ENCODE results near the gene RTL10. TPM values are rescaled to one million over a fixed set of nuclear protein-coding genes. Genes with fewer than 3 reads are reported as not detected.

The RTL10 gene
- total and polyA plus RNA-seq, 2 of the 13 experiments (the other 11 are each of a cell fraction or from before 2014, with no cell fraction given) = 14.1 to 15.8 TPM

- TF ChIP-seq ZHX2 (IDR thresholded peaks at IDR 0.05; ENCODE audit: low read depth) = no peak
- TF ChIP-seq ZHX2 (CRISPR knock-in tag; IDR thresholded peaks at IDR 0.05; ENCODE audit: borderline replicate concordance) = no peak
- TF ChIP-seq, protein P1, sequence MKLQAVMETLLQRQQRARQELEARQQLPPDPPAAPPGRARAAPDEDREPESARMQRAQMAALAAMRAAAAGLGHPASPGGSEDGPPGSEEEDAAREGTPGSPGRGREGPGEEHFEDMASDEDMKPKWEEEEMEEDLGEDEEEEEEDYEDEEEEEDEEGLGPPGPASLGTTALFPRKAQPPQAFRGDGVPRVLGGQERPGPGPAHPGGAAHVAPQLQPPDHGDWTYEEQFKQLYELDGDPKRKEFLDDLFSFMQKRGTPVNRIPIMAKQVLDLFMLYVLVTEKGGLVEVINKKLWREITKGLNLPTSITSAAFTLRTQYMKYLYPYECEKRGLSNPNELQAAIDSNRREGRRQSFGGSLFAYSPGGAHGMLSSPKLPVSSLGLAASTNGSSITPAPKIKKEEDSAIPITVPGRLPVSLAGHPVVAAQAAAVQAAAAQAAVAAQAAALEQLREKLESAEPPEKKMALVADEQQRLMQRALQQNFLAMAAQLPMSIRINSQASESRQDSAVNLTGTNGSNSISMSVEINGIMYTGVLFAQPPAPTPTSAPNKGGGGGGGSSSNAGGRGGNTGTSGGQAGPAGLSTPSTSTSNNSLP (IDR thresholded peaks at IDR 0.05; ENCODE audit: low read depth, low read length) = no peak
- TF ChIP-seq, protein P2, sequence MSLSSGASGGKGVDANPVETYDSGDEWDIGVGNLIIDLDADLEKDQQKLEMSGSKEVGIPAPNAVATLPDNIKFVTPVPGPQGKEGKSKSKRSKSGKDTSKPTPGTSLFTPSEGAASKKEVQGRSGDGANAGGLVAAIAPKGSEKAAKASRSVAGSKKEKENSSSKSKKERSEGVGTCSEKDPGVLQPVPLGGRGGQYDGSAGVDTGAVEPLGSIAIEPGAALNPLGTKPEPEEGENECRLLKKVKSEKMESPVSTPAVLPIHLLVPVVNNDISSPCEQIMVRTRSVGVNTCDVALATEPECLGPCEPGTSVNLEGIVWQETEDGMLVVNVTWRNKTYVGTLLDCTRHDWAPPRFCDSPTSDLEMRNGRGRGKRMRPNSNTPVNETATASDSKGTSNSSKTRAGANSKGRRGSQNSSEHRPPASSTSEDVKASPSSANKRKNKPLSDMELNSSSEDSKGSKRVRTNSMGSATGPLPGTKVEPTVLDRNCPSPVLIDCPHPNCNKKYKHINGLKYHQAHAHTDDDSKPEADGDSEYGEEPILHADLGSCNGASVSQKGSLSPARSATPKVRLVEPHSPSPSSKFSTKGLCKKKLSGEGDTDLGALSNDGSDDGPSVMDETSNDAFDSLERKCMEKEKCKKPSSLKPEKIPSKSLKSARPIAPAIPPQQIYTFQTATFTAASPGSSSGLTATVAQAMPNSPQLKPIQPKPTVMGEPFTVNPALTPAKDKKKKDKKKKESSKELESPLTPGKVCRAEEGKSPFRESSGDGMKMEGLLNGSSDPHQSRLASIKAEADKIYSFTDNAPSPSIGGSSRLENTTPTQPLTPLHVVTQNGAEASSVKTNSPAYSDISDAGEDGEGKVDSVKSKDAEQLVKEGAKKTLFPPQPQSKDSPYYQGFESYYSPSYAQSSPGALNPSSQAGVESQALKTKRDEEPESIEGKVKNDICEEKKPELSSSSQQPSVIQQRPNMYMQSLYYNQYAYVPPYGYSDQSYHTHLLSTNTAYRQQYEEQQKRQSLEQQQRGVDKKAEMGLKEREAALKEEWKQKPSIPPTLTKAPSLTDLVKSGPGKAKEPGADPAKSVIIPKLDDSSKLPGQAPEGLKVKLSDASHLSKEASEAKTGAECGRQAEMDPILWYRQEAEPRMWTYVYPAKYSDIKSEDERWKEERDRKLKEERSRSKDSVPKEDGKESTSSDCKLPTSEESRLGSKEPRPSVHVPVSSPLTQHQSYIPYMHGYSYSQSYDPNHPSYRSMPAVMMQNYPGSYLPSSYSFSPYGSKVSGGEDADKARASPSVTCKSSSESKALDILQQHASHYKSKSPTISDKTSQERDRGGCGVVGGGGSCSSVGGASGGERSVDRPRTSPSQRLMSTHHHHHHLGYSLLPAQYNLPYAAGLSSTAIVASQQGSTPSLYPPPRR (CRISPR knock-in tag; IDR thresholded peaks at IDR 0.05; ENCODE audit: borderline replicate concordance) = no peak
- peak; percentile 39; the same call in 1 of the 2 replicates for TF ChIP-seq ZNF292 (CRISPR knock-in tag; IDR thresholded peaks at IDR 0.05; ENCODE audit: borderline replicate concordance, low read depth)
- TF ChIP-seq ZFP82 (CRISPR knock-in tag; IDR thresholded peaks at IDR 0.05; ENCODE audit: borderline replicate concordance) = no peak
- peak; percentile 82 for TF ChIP-seq HNF4G (IDR thresholded peaks at IDR 0.05; ENCODE audit: borderline replicate concordance, low read depth, low read length)
- TF ChIP-seq HNF4G (CRISPR knock-in tag; IDR thresholded peaks at IDR 0.05; ENCODE audit: borderline replicate concordance, low read depth) = peak; percentile 62; the same call in 1 of the 2 replicates
- no peak for TF ChIP-seq ZNF564 (CRISPR knock-in tag; IDR thresholded peaks at IDR 0.05)
- TF ChIP-seq RARG (CRISPR knock-in tag; IDR thresholded peaks at IDR 0.05; ENCODE audit: low read depth) = no peak
- TF ChIP-seq TARDBP (CRISPR knock-in tag; IDR thresholded peaks at IDR 0.05) = no peak
- TF ChIP-seq SNAI1 (CRISPR knock-in tag; IDR thresholded peaks at IDR 0.05; ENCODE audit: borderline replicate concordance) = no peak
- TF ChIP-seq EZH2 (conservative IDR thresholded peaks at IDR 0.05; ENCODE audit: low read depth, low read length) = no peak
- no peak for TF ChIP-seq PHF5A (CRISPR knock-in tag; IDR thresholded peaks at IDR 0.05; ENCODE audit: low read depth, unreplicated experiment)
- no peak for TF ChIP-seq ZNF781 (CRISPR knock-in tag; IDR thresholded peaks at IDR 0.05; ENCODE audit: borderline replicate concordance, not compliant biosample characterization)
- no peak for TF ChIP-seq ZNF230 (CRISPR knock-in tag; IDR thresholded peaks at IDR 0.05)
- TF ChIP-seq POLR2G (IDR thresholded peaks at IDR 0.05; ENCODE audit: low read depth, low read length) = no peak
These were observed 13.6 kb downstream of the RTL10 start (continued) for GRCh38 chr22:19840955-19841640.

Measured in HepG2 (cell line).